HS-5 (cell line): ENCODE measurements around the gene CCL7.
"Not testable (repeated sequence)": the region's sequence is repeated elsewhere in the genome, so short reads cannot be mapped to it uniquely, and the experiment has no call there.

Source experiments
- DNase-seq: peaks from one replicate; pipeline ENCODE4 v3.0.0-alpha.2; 2012; ENCODE audit warnings: low read depth

Gene CCL7

GRCh38 chr17:34269969-34270368, at the start of gene CCL7:
Gene CCL7, plus strand, starts transcription at chr17:34270221. Its CDS starts 70 bp downstream, at chr17:34270291.
- DNase-seq = no peak

GRCh38 chr17:34220752-34221395, 49.1 kb upstream of the CCL7 start:
- DNase-seq = no peak

- DNase-seq = no peak
Observed at GRCh38 chr17:34221411-34221810, 48.6 kb upstream of the CCL7 start.

- DNase-seq = no peak
Observed at GRCh38 chr17:34222722-34223497, 47.1 kb upstream of the CCL7 start.

GRCh38 chr17:34225046-34225445, 45.0 kb upstream of the CCL7 start:
- DNase-seq = no peak

- DNase-seq = no peak
Observed at GRCh38 chr17:34226011-34226743, 43.8 kb upstream of the CCL7 start.

- no peak for DNase-seq
Observed at GRCh38 chr17:34226744-34227034, 43.3 kb upstream of the CCL7 start.

GRCh38 chr17:34227293-34227692, 42.7 kb upstream of the CCL7 start:
- not testable (repeated sequence) for DNase-seq

- no peak for DNase-seq
Observed at GRCh38 chr17:34227707-34228106, 42.3 kb upstream of the CCL7 start.

GRCh38 chr17:34228781-34229180, 41.2 kb upstream of the CCL7 start:
- no peak for DNase-seq

GRCh38 chr17:34230342-34230741, 39.7 kb upstream of the CCL7 start:
- no peak for DNase-seq

- no peak for DNase-seq
Observed at GRCh38 chr17:34234616-34235015, 35.4 kb upstream of the CCL7 start.

GRCh38 chr17:34235389-34236028, 34.5 kb upstream of the CCL7 start:
- no peak for DNase-seq

- no peak for DNase-seq
Observed at GRCh38 chr17:34236281-34236892, 33.6 kb upstream of the CCL7 start.

- no peak for DNase-seq
Observed at GRCh38 chr17:34237458-34237857, 32.6 kb upstream of the CCL7 start.

- DNase-seq = no peak
Observed at GRCh38 chr17:34241062-34241461, 29.0 kb upstream of the CCL7 start.

- DNase-seq = no peak
Observed at GRCh38 chr17:34242587-34243363, 27.2 kb upstream of the CCL7 start.

GRCh38 chr17:34243364-34244320, 26.4 kb upstream of the CCL7 start:
- DNase-seq = no peak

GRCh38 chr17:34245351-34245905, 24.6 kb upstream of the CCL7 start:
- DNase-seq = no peak

- no peak for DNase-seq
Observed at GRCh38 chr17:34246446-34246845, 23.6 kb upstream of the CCL7 start.
